ENCODE measurements around the gene LGALS9B. TPM values are rescaled to one million over a fixed set of nuclear protein-coding genes. Genes with fewer than 3 reads are reported as not detected.
"Not testable (repeated sequence)": the region's sequence is repeated elsewhere in the genome, so short reads cannot be mapped to it uniquely, and the experiment has no call there.

The LGALS9B gene
- total RNA-seq, 2 donors from 2014 or later: not detected

GRCh38 chr17:20494147-20494546, 26.8 kb upstream of the LGALS9B start:
- H3K36me3 ChIP-seq (replicated peaks in 1 of 2; ENCODE audit: insufficient read depth in 1 of 2, low read depth in 2 of 2): not testable (repeated sequence)

GRCh38 chr17:20492971-20493370, 25.6 kb upstream of the LGALS9B start:
- intact Hi-C loops (cut with DNase I); H3K4me3 ChIP-seq; H3K36me3 ChIP-seq (replicated peaks in 1 of 2; ENCODE audit: insufficient read depth in 1 of 2, low read depth in 2 of 2); H3K27me3 ChIP-seq; H3K9me3 ChIP-seq; ATAC-seq; DNase-seq; H3K27ac ChIP-seq; H3K4me1 ChIP-seq: not testable (repeated sequence)
- WGBS, 2 donors: 43% methylated on average over 2 of the region's 8 CpGs; no CpG with 5 or more reads in 1 of the 2 donors

More at GRCh38 chr17:20494147-20494546, 26.8 kb upstream of the LGALS9B start:
- H3K4me3 ChIP-seq; H3K4me1 ChIP-seq; DNase-seq; ATAC-seq; H3K9me3 ChIP-seq; H3K27ac ChIP-seq; intact Hi-C loops (cut with DNase I); H3K27me3 ChIP-seq: not testable (repeated sequence)
- WGBS, 2 donors: 100% methylated on average over 1 of the region's 9 CpGs; no CpG with 5 or more reads in 1 of the 2 donors

GRCh38 chr17:20492099-20492498, 24.8 kb upstream of the LGALS9B start:
- H3K27ac ChIP-seq; H3K9me3 ChIP-seq; intact Hi-C loops (cut with DNase I); DNase-seq; H3K4me1 ChIP-seq; ATAC-seq; H3K4me3 ChIP-seq; H3K27me3 ChIP-seq; H3K36me3 ChIP-seq (replicated peaks in 1 of 2; ENCODE audit: insufficient read depth in 1 of 2, low read depth in 2 of 2): not testable (repeated sequence)
- WGBS, 2 donors: 43% methylated on average over 1 of the region's 6 CpGs; no CpG with 5 or more reads in 1 of the 2 donors

- H3K4me1 ChIP-seq; H3K4me3 ChIP-seq; DNase-seq; H3K27ac ChIP-seq; intact Hi-C loops (cut with DNase I); H3K9me3 ChIP-seq; H3K36me3 ChIP-seq (replicated peaks in 1 of 2; ENCODE audit: insufficient read depth in 1 of 2, low read depth in 2 of 2); H3K27me3 ChIP-seq; ATAC-seq: not testable (repeated sequence)
- 0 to 13% methylated on average over 1 to 5 of the region's 6 CpGs for WGBS, 2 donors
Observed at GRCh38 chr17:20484930-20485329, 17.6 kb upstream of the LGALS9B start.

GRCh38 chr17:20479889-20480591, 12.7 kb upstream of the LGALS9B start:
- H3K4me1 ChIP-seq; intact Hi-C loops (cut with DNase I): not testable (repeated sequence)
- WGBS, 2 donors: 57 to 75% methylated on average over 6 of the region's 8 CpGs

DNA sequence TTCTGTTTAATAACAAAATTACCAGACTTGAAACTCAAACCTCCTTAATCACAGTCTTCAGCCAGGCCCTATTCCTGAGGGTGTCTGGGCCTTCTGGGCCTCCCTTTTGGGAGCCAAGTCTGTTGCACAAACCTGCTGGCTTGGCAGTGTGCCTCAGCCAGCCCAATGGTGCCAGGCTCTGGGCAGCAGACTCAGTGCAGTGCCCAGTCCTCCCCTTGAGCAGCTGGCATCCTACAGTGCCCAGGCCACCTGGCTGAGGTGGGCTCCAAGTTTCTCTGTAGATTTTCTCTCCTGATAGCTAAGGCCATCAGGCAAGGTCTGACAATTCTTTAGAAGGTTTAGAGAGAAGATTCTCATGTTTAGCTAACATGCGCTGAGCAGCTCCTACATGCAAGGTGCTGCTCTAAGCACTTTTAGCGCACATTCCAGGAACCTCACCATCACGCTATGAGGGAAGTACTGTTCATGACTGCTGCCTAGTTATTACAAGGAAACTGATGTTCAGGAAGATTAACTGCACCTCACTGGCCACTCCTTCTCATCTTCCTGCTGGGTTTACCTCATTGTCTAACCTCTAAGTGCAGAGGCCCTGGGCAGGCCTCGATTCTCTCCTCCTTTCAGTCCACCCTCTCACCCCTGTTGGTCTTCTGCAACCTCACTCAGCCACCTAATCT, 10.2 kb upstream of the LGALS9B start:
- H3K4me3 ChIP-seq; H3K27me3 ChIP-seq; ATAC-seq; H3K27ac ChIP-seq; H3K9me3 ChIP-seq; intact Hi-C loops (cut with DNase I); DNase-seq; H3K4me1 ChIP-seq; H3K36me3 ChIP-seq (replicated peaks in 1 of 2; ENCODE audit: insufficient read depth in 1 of 2, low read depth in 2 of 2): not testable (repeated sequence)
- 73 to 83% methylated on average over 3 to 4 of the region's 4 CpGs for WGBS, 2 donors

More at GRCh38 chr17:20479889-20480591, 12.7 kb upstream of the LGALS9B start:
- H3K4me3 ChIP-seq; H3K27ac ChIP-seq; H3K27me3 ChIP-seq; ATAC-seq; DNase-seq; H3K9me3 ChIP-seq; H3K36me3 ChIP-seq (replicated peaks in 1 of 2; ENCODE audit: insufficient read depth in 1 of 2, low read depth in 2 of 2): not testable (repeated sequence)

DNA sequence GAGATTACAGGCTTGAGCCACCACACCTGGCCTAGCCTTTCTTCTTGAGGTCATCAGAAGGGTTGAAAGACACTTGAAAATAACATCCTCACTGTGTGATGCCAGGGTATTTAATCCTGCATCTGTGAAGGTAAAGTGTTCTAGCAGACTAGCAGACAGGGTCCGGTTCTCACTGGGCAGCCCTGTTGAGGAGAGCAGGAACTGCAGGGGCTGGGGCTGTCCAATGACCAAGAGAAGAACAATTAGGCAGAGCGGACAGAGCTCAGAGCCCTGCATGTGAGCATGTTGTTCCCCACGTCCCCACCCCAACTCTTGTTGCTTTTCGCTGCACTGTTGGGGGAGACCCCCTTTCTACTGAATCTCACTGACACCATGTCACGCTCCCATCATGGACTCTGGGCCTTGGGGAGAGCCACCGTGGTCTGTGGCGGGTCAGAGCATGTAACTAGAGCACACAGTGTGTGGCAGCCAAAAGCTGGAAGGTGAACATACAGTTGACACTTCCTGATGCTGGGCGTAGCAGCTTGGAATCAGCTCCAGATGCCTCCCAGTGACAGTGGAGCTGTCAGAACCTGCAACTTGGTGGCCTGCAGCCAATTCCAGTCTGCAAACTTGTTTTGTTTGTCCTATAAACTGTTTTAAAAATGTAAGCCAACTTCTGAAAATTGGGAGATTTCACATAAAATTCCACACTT, 7.9 kb upstream of the LGALS9B start:
- DNase-seq; intact Hi-C loops (cut with DNase I): not testable (repeated sequence)
- 83 to 85% methylated on average over 5 to 7 of the region's 8 CpGs for WGBS, 2 donors

DNA sequence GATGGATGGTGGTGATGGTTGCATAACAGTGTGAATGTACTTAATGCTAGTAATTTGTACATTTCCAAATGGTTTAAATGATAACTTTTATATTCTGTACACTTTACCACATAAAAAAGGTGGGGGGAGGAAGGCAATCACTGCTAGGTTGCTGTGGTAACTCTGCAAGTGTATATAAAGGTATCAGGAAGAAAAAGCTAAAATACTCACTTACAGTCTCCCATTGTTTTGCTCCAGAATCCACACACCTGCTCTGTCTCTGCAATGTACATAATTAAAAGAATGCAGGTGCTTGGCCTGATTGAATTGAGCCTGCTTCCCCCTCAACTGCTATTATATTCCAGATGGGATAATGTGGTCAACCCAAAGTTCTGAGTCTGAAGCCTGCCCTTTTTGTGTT, 6.7 kb upstream of the LGALS9B start:
- intact Hi-C loops (cut with DNase I); H3K4me3 ChIP-seq; DNase-seq; H3K27ac ChIP-seq; H3K27me3 ChIP-seq; ATAC-seq; H3K36me3 ChIP-seq (replicated peaks in 1 of 2; ENCODE audit: insufficient read depth in 1 of 2, low read depth in 2 of 2); H3K9me3 ChIP-seq; H3K4me1 ChIP-seq: not testable (repeated sequence)

More for the DNA sequence above, 7.9 kb upstream of the LGALS9B start:
- H3K9me3 ChIP-seq; H3K4me1 ChIP-seq; H3K4me3 ChIP-seq; H3K36me3 ChIP-seq (replicated peaks in 1 of 2; ENCODE audit: insufficient read depth in 1 of 2, low read depth in 2 of 2); H3K27ac ChIP-seq; ATAC-seq; H3K27me3 ChIP-seq: not testable (repeated sequence)

GRCh38 chr17:20469946-20470345, 2.6 kb upstream of the LGALS9B start:
- 60 to 100% methylated on average over 1 to 2 of the region's 4 CpGs for WGBS, 2 donors
- DNase-seq; ATAC-seq; H3K4me1 ChIP-seq; H3K27me3 ChIP-seq; H3K27ac ChIP-seq; intact Hi-C loops (cut with DNase I); H3K36me3 ChIP-seq (replicated peaks in 1 of 2; ENCODE audit: insufficient read depth in 1 of 2, low read depth in 2 of 2); H3K4me3 ChIP-seq; H3K9me3 ChIP-seq: not testable (repeated sequence)

GRCh38 chr17:20469107-20469506, 1.8 kb upstream of the LGALS9B start:
- H3K27ac ChIP-seq; H3K9me3 ChIP-seq; H3K36me3 ChIP-seq (replicated peaks in 1 of 2; ENCODE audit: insufficient read depth in 1 of 2, low read depth in 2 of 2); intact Hi-C loops (cut with DNase I); H3K4me3 ChIP-seq; H3K4me1 ChIP-seq; ATAC-seq; DNase-seq; H3K27me3 ChIP-seq: not testable (repeated sequence)
- whole genome bisulfite sequencing, 2 donors: 60% methylated on average over 1 of the region's 4 CpGs; no CpG with 5 or more reads in 1 of the 2 donors

DNA sequence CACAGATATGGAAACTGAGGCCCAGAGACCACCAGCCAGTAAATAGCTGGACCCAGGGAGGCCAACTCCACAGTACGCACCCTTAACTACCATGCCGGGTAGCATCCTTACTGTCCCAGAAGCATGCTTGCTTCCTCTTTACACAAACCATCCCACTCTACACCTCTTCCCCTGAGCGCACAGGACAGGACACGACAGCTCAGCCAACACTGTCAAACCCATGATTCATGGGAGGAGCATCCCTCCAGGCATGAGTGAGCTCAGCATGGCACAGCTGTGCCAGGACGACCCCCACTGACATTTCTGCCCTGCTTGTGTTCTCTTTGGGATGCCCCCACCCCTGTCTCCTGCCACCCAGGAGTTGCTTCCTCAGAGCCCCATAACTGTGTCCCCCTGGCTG, 340 bp downstream of the LGALS9B start:
- H3K4me1 ChIP-seq; DNase-seq; H3K36me3 ChIP-seq (replicated peaks in 1 of 2; ENCODE audit: insufficient read depth in 1 of 2, low read depth in 2 of 2); H3K9me3 ChIP-seq; H3K27ac ChIP-seq; ATAC-seq; intact Hi-C loops (cut with DNase I); H3K27me3 ChIP-seq; H3K4me3 ChIP-seq: not testable (repeated sequence)
- WGBS, 2 donors: 56 to 68% methylated on average over 3 to 4 of the region's 5 CpGs

Data from body of pancreas (tissue), 4 donors.